ENCODE data around the gene CNTNAP4.

Gene CNTNAP4

GRCh38 chr16:76303637-76304314, 26.6 kb downstream of the CNTNAP4 start:
- DNase-seq (ENCODE audit: low read depth, low spot score): no peak
- no peaks in the 10 kb centered on the region for H3K4me1 ChIP-seq (ENCODE audit: control insufficient read depth, insufficient read depth, low read length)
- no peak overlapping the region for H3K4me3 ChIP-seq (ENCODE audit: low read length)
- no peaks in the 10 kb centered on the region for H3K36me3 ChIP-seq (ENCODE audit: control insufficient read depth, insufficient read depth, low read length)
- H3K9me3 ChIP-seq (ENCODE audit: control insufficient read depth, insufficient read depth, low read length): no peaks in the 10 kb centered on the region
- H3K27me3 ChIP-seq (ENCODE audit: control insufficient read depth, insufficient read depth, low read length): no peaks in the 10 kb centered on the region
- no CpG with 5 or more reads among the region's 4 CpGs for WGBS (ENCODE audit: insufficient coverage, insufficient read length)
- H3K27ac ChIP-seq (ENCODE audit: low read length): no peak overlapping the region

- no peak overlapping the region for H3K27ac ChIP-seq (ENCODE audit: low read length)
These were observed 32.6 kb downstream of the CNTNAP4 start for GRCh38 chr16:76309639-76310335.

GRCh38 chr16:76311260-76311659, 34.1 kb downstream of the CNTNAP4 start:
- Histone ChIP-seq H3K36me3 (ENCODE audit: control insufficient read depth, insufficient read depth, low read length) (no peaks in the 10 kb centered on the region), H3K4me1 (ENCODE audit: control insufficient read depth, insufficient read depth, low read length) (no peaks in the 10 kb centered on the region), H3K9me3 (ENCODE audit: control insufficient read depth, insufficient read depth, low read length) (no peaks in the 10 kb centered on the region), H3K4me3 (ENCODE audit: low read length) (no peak overlapping the region), H3K27me3 (ENCODE audit: control insufficient read depth, insufficient read depth, low read length) (no peaks in the 10 kb centered on the region), H3K27ac (ENCODE audit: low read length) (no peak overlapping the region)
- no peak for DNase-seq (ENCODE audit: low read depth, low spot score)
- WGBS (ENCODE audit: insufficient coverage, insufficient read length): no CpG with 5 or more reads among the region's 2 CpGs

More at GRCh38 chr16:76309639-76310335, 32.6 kb downstream of the CNTNAP4 start:
- no peaks in the 10 kb centered on the region for H3K36me3 ChIP-seq (ENCODE audit: control insufficient read depth, insufficient read depth, low read length)
- H3K4me3 ChIP-seq (ENCODE audit: low read length): no peak overlapping the region
- H3K27me3 ChIP-seq (ENCODE audit: control insufficient read depth, insufficient read depth, low read length): no peaks in the 10 kb centered on the region
- WGBS (ENCODE audit: insufficient coverage, insufficient read length): no CpG with 5 or more reads among the region's 14 CpGs
- no peak for DNase-seq (ENCODE audit: low read depth, low spot score)
- no peaks in the 10 kb centered on the region for H3K4me1 ChIP-seq (ENCODE audit: control insufficient read depth, insufficient read depth, low read length)
- H3K9me3 ChIP-seq (ENCODE audit: control insufficient read depth, insufficient read depth, low read length): no peaks in the 10 kb centered on the region

GRCh38 chr16:76318565-76318964, 41.4 kb downstream of the CNTNAP4 start:
- Histone ChIP-seq H3K27me3 (ENCODE audit: control insufficient read depth, insufficient read depth, low read length) (no peaks in the 10 kb centered on the region), H3K4me3 (ENCODE audit: low read length) (no peak overlapping the region), H3K4me1 (ENCODE audit: control insufficient read depth, insufficient read depth, low read length) (no peaks in the 10 kb centered on the region), H3K9me3 (ENCODE audit: control insufficient read depth, insufficient read depth, low read length) (no peaks in the 10 kb centered on the region; the same call in 1 of the 2 replicates), H3K27ac (ENCODE audit: low read length) (no peak overlapping the region), H3K36me3 (ENCODE audit: control insufficient read depth, insufficient read depth, low read length) (no peaks in the 10 kb centered on the region)
- DNase-seq (ENCODE audit: low read depth, low spot score): no peak

GRCh38 chr16:76329106-76329505, 51.9 kb downstream of the CNTNAP4 start:
- Histone ChIP-seq H3K4me3 (ENCODE audit: low read length) (no peak overlapping the region), H3K27ac (ENCODE audit: low read length) (no peak overlapping the region), H3K4me1 (ENCODE audit: control insufficient read depth, insufficient read depth, low read length) (no peaks in the 10 kb centered on the region), H3K27me3 (ENCODE audit: control insufficient read depth, insufficient read depth, low read length) (no peaks in the 10 kb centered on the region), H3K9me3 (ENCODE audit: control insufficient read depth, insufficient read depth, low read length) (no peaks in the 10 kb centered on the region), H3K36me3 (ENCODE audit: control insufficient read depth, insufficient read depth, low read length) (no peaks in the 10 kb centered on the region)
- no peak for DNase-seq (ENCODE audit: low read depth, low spot score)
- WGBS (ENCODE audit: insufficient coverage, insufficient read length): no CpG with 5 or more reads among the region's 1 CpG

GRCh38 chr16:76335180-76335974, 58.2 kb downstream of the CNTNAP4 start:
- H3K4me1 ChIP-seq (ENCODE audit: control insufficient read depth, insufficient read depth, low read length): no peaks in the 10 kb centered on the region
- no peak overlapping the region for H3K4me3 ChIP-seq (ENCODE audit: low read length)
- H3K27me3 ChIP-seq (ENCODE audit: control insufficient read depth, insufficient read depth, low read length): peaks cover 1% of the 10 kb centered on the region; the same call in 1 of the 2 replicates
- DNase-seq (ENCODE audit: low read depth, low spot score): no peak
- WGBS (ENCODE audit: insufficient coverage, insufficient read length): no CpG with 5 or more reads among the region's 3 CpGs
- no peak overlapping the region for H3K27ac ChIP-seq (ENCODE audit: low read length)
- H3K9me3 ChIP-seq (ENCODE audit: control insufficient read depth, insufficient read depth, low read length): no peaks in the 10 kb centered on the region; the same call in 1 of the 2 replicates
- H3K36me3 ChIP-seq (ENCODE audit: control insufficient read depth, insufficient read depth, low read length): no peaks in the 10 kb centered on the region

- Histone ChIP-seq H3K27ac (ENCODE audit: low read length) (no peak overlapping the region), H3K27me3 (ENCODE audit: control insufficient read depth, insufficient read depth, low read length) (peaks cover 1% of the 10 kb centered on the region; the same call in 1 of the 2 replicates), H3K9me3 (ENCODE audit: control insufficient read depth, insufficient read depth, low read length) (no peaks in the 10 kb centered on the region; the same call in 1 of the 2 replicates), H3K36me3 (ENCODE audit: control insufficient read depth, insufficient read depth, low read length) (no peaks in the 10 kb centered on the region), H3K4me3 (ENCODE audit: low read length) (no peak overlapping the region), H3K4me1 (ENCODE audit: control insufficient read depth, insufficient read depth, low read length) (no peaks in the 10 kb centered on the region)
- DNase-seq (ENCODE audit: low read depth, low spot score): no peak
- no CpG with 5 or more reads among the region's 1 CpG for WGBS (ENCODE audit: insufficient coverage, insufficient read length)
These were observed 58.9 kb downstream of the CNTNAP4 start for GRCh38 chr16:76336112-76336511.

- peaks cover 1% of the 10 kb centered on the region; the same call in 1 of the 2 replicates for H3K27me3 ChIP-seq (ENCODE audit: control insufficient read depth, insufficient read depth, low read length)
- H3K36me3 ChIP-seq (ENCODE audit: control insufficient read depth, insufficient read depth, low read length): no peaks in the 10 kb centered on the region
- H3K9me3 ChIP-seq (ENCODE audit: control insufficient read depth, insufficient read depth, low read length): no peaks in the 10 kb centered on the region; the same call in 1 of the 2 replicates
- H3K27ac ChIP-seq (ENCODE audit: low read length): no peak overlapping the region
- no peak overlapping the region for H3K4me3 ChIP-seq (ENCODE audit: low read length)
- no peaks in the 10 kb centered on the region for H3K4me1 ChIP-seq (ENCODE audit: control insufficient read depth, insufficient read depth, low read length)
- DNase-seq (ENCODE audit: low read depth, low spot score): no peak
These were observed 61.3 kb downstream of the CNTNAP4 start for GRCh38 chr16:76338472-76338871.

- no peak for DNase-seq (ENCODE audit: low read depth, low spot score)
- Histone ChIP-seq H3K36me3 (ENCODE audit: control insufficient read depth, insufficient read depth, low read length) (no peaks in the 10 kb centered on the region), H3K4me3 (ENCODE audit: low read length) (no peak overlapping the region), H3K27ac (ENCODE audit: low read length) (no peak overlapping the region), H3K9me3 (ENCODE audit: control insufficient read depth, insufficient read depth, low read length) (no peaks in the 10 kb centered on the region; the same call in 1 of the 2 replicates), H3K4me1 (ENCODE audit: control insufficient read depth, insufficient read depth, low read length) (no peaks in the 10 kb centered on the region), H3K27me3 (ENCODE audit: control insufficient read depth, insufficient read depth, low read length) (no peaks in the 10 kb centered on the region)
- no CpG with 5 or more reads among the region's 3 CpGs for WGBS (ENCODE audit: insufficient coverage, insufficient read length)
These were observed 66.6 kb downstream of the CNTNAP4 start for GRCh38 chr16:76343769-76344168.

GRCh38 chr16:76345163-76345661, 68.0 kb downstream of the CNTNAP4 start:
- Histone ChIP-seq H3K27me3 (ENCODE audit: control insufficient read depth, insufficient read depth, low read length) (no peaks in the 10 kb centered on the region), H3K4me1 (ENCODE audit: control insufficient read depth, insufficient read depth, low read length) (no peaks in the 10 kb centered on the region), H3K9me3 (ENCODE audit: control insufficient read depth, insufficient read depth, low read length) (no peaks in the 10 kb centered on the region; the same call in 1 of the 2 replicates), H3K4me3 (ENCODE audit: low read length) (no peak overlapping the region), H3K27ac (ENCODE audit: low read length) (no peak overlapping the region), H3K36me3 (ENCODE audit: control insufficient read depth, insufficient read depth, low read length) (no peaks in the 10 kb centered on the region)
- no CpG with 5 or more reads among the region's 3 CpGs for WGBS (ENCODE audit: insufficient coverage, insufficient read length)
- DNase-seq (ENCODE audit: low read depth, low spot score): no peak
